SU-DHL-6 (cell line): ENCODE results near the gene SMAD1.

Experiments used
- H2AFZ ChIP-seq: fragments of 200-600 bp; sonication (generic); 2 replicates; pipeline ENCODE4 v1.6.1; 2014; ENCODE audit warnings: low read depth, mild to moderate bottlenecking, moderate library complexity, mixed read lengths, antibody characterized with exemption, low read length; ENCODE audit not compliant: severe bottlenecking
- H3F3A ChIP-seq: fragments of 200-600 bp; shearing (Covaris generic); 2 replicates; pipeline ENCODE4 v1.6.0; 2016; ENCODE audit warnings: antibody characterized with exemption, mild to moderate bottlenecking; ENCODE audit not compliant: insufficient read depth
- H3K27ac ChIP-seq: fragments of 200-600 bp; sonication (generic); 2 replicates; pipeline ENCODE4 v1.5.1; 2016; ENCODE audit warnings: low read depth, mild to moderate bottlenecking, low read length, moderate library complexity, mixed read lengths
- H3K27me3 ChIP-seq: fragments of 200-600 bp; sonication (generic), shearing (Covaris generic); 2 replicates; pipeline ENCODE4 v1.6.0; 2014; ENCODE audit warnings: mild to moderate bottlenecking, low read length
- H3K36me3 ChIP-seq: fragments of 200-600 bp; sonication (generic); 2 replicates; pipeline ENCODE4 v1.6.1; 2014; ENCODE audit warnings: mild to moderate bottlenecking, low read length, mixed read lengths
- H3K4me2 ChIP-seq: fragments of 300-600, 200-600 bp; shearing (Covaris generic), sonication (generic); 2 replicates; pipeline ENCODE4 v1.6.0; 2014; ENCODE audit warnings: low read length, low read depth, mild to moderate bottlenecking; ENCODE audit not compliant: poor library complexity, severe bottlenecking
- H3K4me3 ChIP-seq: fragments of 200-600 bp; sonication (generic); 2 replicates; pipeline ENCODE4 v1.5.1; 2014; ENCODE audit warnings: antibody characterized with exemption, low read length, mild to moderate bottlenecking, mixed read lengths; ENCODE audit not compliant: insufficient read depth, poor library complexity, severe bottlenecking
- H3K79me2 ChIP-seq: fragments of 200-600 bp; sonication (generic); 2 replicates; pipeline ENCODE4 v1.6.1; 2014; ENCODE audit warnings: mild to moderate bottlenecking, low read length, moderate library complexity; ENCODE audit not compliant: insufficient read depth
- H3K9ac ChIP-seq: fragments of 200-600 bp; sonication (generic); 2 replicates; pipeline ENCODE4 v1.7.0; 2014; ENCODE audit warnings: mild to moderate bottlenecking, low read length
- H3K9me2 ChIP-seq: fragments of 200-600 bp; sonication (generic); replicated peaks from 2 replicates; pipeline ENCODE4 v1.6.1; 2014; ENCODE audit warnings: low read length; ENCODE audit not compliant: insufficient read depth
- H3K9me3 ChIP-seq: fragments of 200-600 bp; sonication (generic); 2 replicates; pipeline ENCODE4 v1.6.1; 2014; ENCODE audit warnings: low read length, mixed read lengths; ENCODE audit not compliant: insufficient read depth
- H4K20me1 ChIP-seq: fragments of 200-600 bp; sonication (generic); 2 replicates; pipeline ENCODE4 v1.6.1; 2014; ENCODE audit warnings: low read depth, mild to moderate bottlenecking, antibody characterized with exemption, low read length, moderate library complexity, mixed read lengths
- EZH2phosphoT487 ChIP-seq: fragments of 200-600 bp; sonication (generic), shearing (Covaris generic); conservative IDR thresholded peaks from 2 replicates; pipeline ENCODE4 v1.6.1; 2018; ENCODE audit warnings: mild to moderate bottlenecking, antibody characterized with exemption, low read length, moderate library complexity, mixed read lengths
- TF ChIP-seq, protein P1 (sequence below): fragments of 200-600 bp; sonication (generic); IDR thresholded peaks from one replicate; pipeline ENCODE4 v1.5.1; 2017; ENCODE audit warnings: antibody characterized with exemption, mild to moderate bottlenecking, low read length, moderate library complexity; ENCODE audit not compliant: insufficient read depth, poor library complexity, severe bottlenecking

SMAD1 gene

DNA sequence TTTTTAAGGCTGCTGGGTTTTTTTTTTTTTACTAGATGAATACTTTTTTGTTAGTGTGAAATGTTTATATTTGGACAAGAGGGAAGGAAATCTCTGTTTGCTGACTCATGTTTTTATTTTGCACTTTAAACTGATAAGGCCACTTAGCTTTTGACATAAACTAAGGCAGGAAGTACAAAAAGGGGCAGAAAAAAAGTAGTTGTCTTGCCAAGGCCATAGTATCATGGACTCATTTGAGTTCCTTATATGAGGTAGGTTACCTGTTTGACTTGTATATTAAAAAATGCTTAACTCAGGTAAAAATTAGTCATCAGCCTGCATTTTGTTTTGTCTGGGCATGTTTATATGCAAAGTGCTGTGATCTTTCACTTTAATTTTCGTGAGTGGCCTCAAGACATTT lies 26.0 kb downstream of the SMAD1 start:
- no peak overlapping the region for H3K27ac ChIP-seq
- H3K27me3 ChIP-seq = no peaks in the 10 kb centered on the region
- H2AFZ ChIP-seq = no peak overlapping the region
- H3K9ac ChIP-seq = no peak overlapping the region
- H3K36me3 ChIP-seq = no peaks in the 10 kb centered on the region
- H3K4me2 ChIP-seq = no peak overlapping the region
- H3F3A ChIP-seq = no peaks in the 10 kb centered on the region
- H3K79me2 ChIP-seq = no peaks in the 10 kb centered on the region
- H3K9me3 ChIP-seq = peaks cover 13% of the 10 kb centered on the region; the same call in 1 of the 2 replicates
- TF ChIP-seq EZH2phosphoT487 = no peak
- TF ChIP-seq, protein P1, sequence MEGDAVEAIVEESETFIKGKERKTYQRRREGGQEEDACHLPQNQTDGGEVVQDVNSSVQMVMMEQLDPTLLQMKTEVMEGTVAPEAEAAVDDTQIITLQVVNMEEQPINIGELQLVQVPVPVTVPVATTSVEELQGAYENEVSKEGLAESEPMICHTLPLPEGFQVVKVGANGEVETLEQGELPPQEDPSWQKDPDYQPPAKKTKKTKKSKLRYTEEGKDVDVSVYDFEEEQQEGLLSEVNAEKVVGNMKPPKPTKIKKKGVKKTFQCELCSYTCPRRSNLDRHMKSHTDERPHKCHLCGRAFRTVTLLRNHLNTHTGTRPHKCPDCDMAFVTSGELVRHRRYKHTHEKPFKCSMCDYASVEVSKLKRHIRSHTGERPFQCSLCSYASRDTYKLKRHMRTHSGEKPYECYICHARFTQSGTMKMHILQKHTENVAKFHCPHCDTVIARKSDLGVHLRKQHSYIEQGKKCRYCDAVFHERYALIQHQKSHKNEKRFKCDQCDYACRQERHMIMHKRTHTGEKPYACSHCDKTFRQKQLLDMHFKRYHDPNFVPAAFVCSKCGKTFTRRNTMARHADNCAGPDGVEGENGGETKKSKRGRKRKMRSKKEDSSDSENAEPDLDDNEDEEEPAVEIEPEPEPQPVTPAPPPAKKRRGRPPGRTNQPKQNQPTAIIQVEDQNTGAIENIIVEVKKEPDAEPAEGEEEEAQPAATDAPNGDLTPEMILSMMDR = no peak
- H3K4me3 ChIP-seq = no peak overlapping the region
- no peaks in the 10 kb centered on the region for H3K9me2 ChIP-seq
- no peaks in the 10 kb centered on the region for H4K20me1 ChIP-seq

DNA sequence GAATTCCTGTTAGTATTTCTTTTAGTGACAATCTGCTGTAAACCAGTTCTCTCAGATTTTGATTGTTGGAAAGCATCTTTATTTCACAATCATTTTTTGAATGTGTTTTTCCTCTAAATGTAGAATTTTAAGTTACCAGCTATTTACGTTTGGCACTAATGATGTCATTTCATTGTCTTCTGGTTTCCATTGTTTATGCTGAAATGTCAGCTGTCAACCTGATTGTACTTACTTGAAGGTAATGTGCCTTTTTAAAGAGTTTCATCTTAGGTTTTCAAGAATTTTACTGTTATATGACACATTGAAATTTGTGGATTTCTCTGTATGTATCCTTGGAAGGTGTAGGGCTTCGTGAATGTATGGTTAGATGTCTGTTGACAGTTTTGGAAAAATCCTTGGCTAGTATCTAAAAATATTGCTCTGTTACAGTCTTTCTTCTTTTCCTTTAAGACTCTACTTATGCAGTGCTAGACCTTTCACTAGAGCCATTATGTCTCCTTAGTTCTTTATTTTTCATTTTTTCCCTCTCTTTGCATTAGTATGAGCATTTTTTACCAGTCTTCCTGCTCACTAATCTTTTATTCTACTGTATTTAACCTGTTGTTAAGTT lies 30.4 kb downstream of the SMAD1 start:
- no peaks in the 10 kb centered on the region for H3K36me3 ChIP-seq

DNA sequence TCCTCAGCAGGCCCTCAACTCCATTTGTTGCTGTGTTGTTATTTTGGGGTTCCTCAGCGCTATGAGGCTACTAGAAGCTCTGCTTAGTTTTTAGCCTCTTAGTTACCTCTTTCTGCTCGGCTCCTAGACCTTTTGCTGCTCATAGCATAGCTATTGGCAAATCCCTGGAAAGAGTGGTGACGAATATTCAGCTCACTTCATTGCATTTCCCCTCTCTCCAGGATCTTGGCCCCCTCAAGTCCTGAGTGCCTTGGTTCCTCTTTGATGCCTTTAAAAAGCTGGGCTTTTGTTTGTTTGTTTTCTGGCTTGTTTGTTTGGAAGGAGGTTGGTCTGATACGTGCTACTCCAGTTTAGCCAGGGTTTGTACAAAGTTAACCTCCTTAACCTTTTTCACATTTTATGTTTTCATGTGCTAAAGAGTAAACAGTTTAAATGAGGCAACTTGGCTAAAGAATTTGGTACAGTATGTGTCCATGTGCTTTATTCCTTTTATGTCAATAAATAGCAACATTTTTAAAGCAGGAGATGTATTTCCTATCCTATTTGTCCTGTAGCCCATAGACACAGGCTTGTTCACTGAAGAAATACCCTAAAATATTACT lies 31.5 kb downstream of the SMAD1 start:
- Histone ChIP-seq H3K27ac (no peak overlapping the region), H3K9me3 (peaks cover 20% of the 10 kb centered on the region; the same call in 1 of the 2 replicates), H3K9me2 (no peaks in the 10 kb centered on the region), H3K36me3 (no peaks in the 10 kb centered on the region), H3F3A (no peaks in the 10 kb centered on the region), H4K20me1 (no peaks in the 10 kb centered on the region), H3K27me3 (no peaks in the 10 kb centered on the region), H3K79me2 (no peaks in the 10 kb centered on the region), H3K9ac (no peak overlapping the region), H3K4me3 (no peak overlapping the region), H2AFZ (no peak overlapping the region), H3K4me2 (no peak overlapping the region)
- no peak for TF ChIP-seq EZH2phosphoT487
- TF ChIP-seq, protein P1 = no peak

More for the DNA sequence above, 30.4 kb downstream of the SMAD1 start:
- no peaks in the 10 kb centered on the region for H3K9me2 ChIP-seq
- no peaks in the 10 kb centered on the region for H3F3A ChIP-seq
- no peaks in the 10 kb centered on the region for H3K79me2 ChIP-seq
- H3K4me2 ChIP-seq = no peak overlapping the region
- no peak overlapping the region for H3K9ac ChIP-seq
- no peak overlapping the region for H2AFZ ChIP-seq
- no peaks in the 10 kb centered on the region for H4K20me1 ChIP-seq
- TF ChIP-seq, protein P1 = no peak
- TF ChIP-seq EZH2phosphoT487 = no peak
- no peaks in the 10 kb centered on the region for H3K27me3 ChIP-seq
- peaks cover 20% of the 10 kb centered on the region; the same call in 1 of the 2 replicates for H3K9me3 ChIP-seq
- no peak overlapping the region for H3K4me3 ChIP-seq
- H3K27ac ChIP-seq = no peak overlapping the region
